HepG2 (cell line): ENCODE results near the gene HELZ. TPM values are rescaled to one million over a fixed set of nuclear protein-coding genes. Genes with fewer than 3 reads are reported as not detected.

ENCODE experiments used
- ARID3A ChIP-seq: IDR thresholded peaks from 2 replicates; pipeline ENCODE4 v1.6.1; 2012; ENCODE audit warnings: low read depth, low read length, improper control_type of control experiment
- ELF4 ChIP-seq: sonication (generic); formaldehyde crosslinking; IDR thresholded peaks from 2 replicates; pipeline ENCODE4 v1.5.0; 2020; ENCODE audit warnings: missing genetic modification reagents, mild to moderate bottlenecking, moderate library complexity, borderline replicate concordance
- HNF1B ChIP-seq: sonication (generic); formaldehyde crosslinking; IDR thresholded peaks from 2 replicates; pipeline ENCODE4 v1.5.1; 2020; ENCODE audit warnings: mild to moderate bottlenecking, moderate library complexity, missing genetic modification reagents
- HNRNPK ChIP-seq: fragments of 200-400 bp; formaldehyde crosslinking; IDR thresholded peaks from 2 replicates; pipeline ENCODE4 v1.6.1; 2018; ENCODE audit warnings: low read length, low read depth, moderate library complexity, mild to moderate bottlenecking; ENCODE audit not compliant: poor library complexity, severe bottlenecking
- KLF11 ChIP-seq: IDR thresholded peaks from 2 replicates; pipeline ENCODE4 v1.6.1; 2016; ENCODE audit warnings: missing compliant biosample characterization
- NCOA5 ChIP-seq: sonication (generic); formaldehyde crosslinking; IDR thresholded peaks from 2 replicates; pipeline ENCODE4 v1.4.0; 2020; ENCODE audit warnings: missing genetic modification reagents
- NPAS2 ChIP-seq: sonication (generic); formaldehyde crosslinking; IDR thresholded peaks from 2 replicates; pipeline ENCODE4 v1.8.0; 2022; ENCODE audit warnings: mild to moderate bottlenecking, missing genetic modification reagents, borderline replicate concordance
- PAXIP1 ChIP-seq: sonication (generic); formaldehyde crosslinking; conservative IDR thresholded peaks from 2 replicates; pipeline ENCODE4 v1.4.0; 2020; ENCODE audit warnings: mild to moderate bottlenecking, missing genetic modification reagents, moderate library complexity
- PHF8 ChIP-seq: sonication (generic); formaldehyde crosslinking; IDR thresholded peaks from 2 replicates; pipeline ENCODE4 v1.5.0; 2020; ENCODE audit warnings: missing genetic modification reagents
- PLRG1 ChIP-seq: fragments of 450-650 bp; conservative IDR thresholded peaks from 2 replicates; pipeline ENCODE4 v1.6.1; 2016
- YY1 ChIP-seq: IDR thresholded peaks from 2 replicates; pipeline ENCODE4 v1.6.1; 2011; ENCODE audit warnings: low read length, low read depth, moderate library complexity, mild to moderate bottlenecking; ENCODE audit not compliant: insufficient read depth, insufficient replicate concordance
- ZGPAT ChIP-seq: IDR thresholded peaks from 2 replicates; pipeline ENCODE4 v1.6.1; 2016; ENCODE audit warnings: mild to moderate bottlenecking
- ZNF343 ChIP-seq: sonication (generic); formaldehyde crosslinking; IDR thresholded peaks from 2 replicates; pipeline ENCODE4 v1.4.0; 2020; ENCODE audit warnings: mild to moderate bottlenecking, missing genetic modification reagents
- ZNF451 ChIP-seq: sonication (generic); formaldehyde crosslinking; IDR thresholded peaks from 2 replicates; pipeline ENCODE4 v1.5.0; 2020; ENCODE audit warnings: mild to moderate bottlenecking, missing genetic modification reagents
- ZNF468 ChIP-seq: sonication (generic); formaldehyde crosslinking; IDR thresholded peaks from 2 replicates; pipeline ENCODE4 v1.8.0; 2022; ENCODE audit warnings: mild to moderate bottlenecking, moderate library complexity, missing genetic modification reagents
- ZNF501 ChIP-seq: sonication (generic); formaldehyde crosslinking; IDR thresholded peaks from 2 replicates; pipeline ENCODE4 v1.5.1; 2020; ENCODE audit warnings: mild to moderate bottlenecking, moderate library complexity, missing genetic modification reagents
- polyA plus RNA-seq, 8 experiments: library from polyadenylated mRNA; depleted of rRNA in 3 of 8; stranded (reverse) in 7 of 8; unstranded in 1 of 8; fragments of >200 nt; fragmentation: Illumina TruSeq in 4 of 8; extraction: Trizol in 4 of 8; gene quantifications; 2 replicates each; pipeline versions ENCODE4 v1.2.1 to v1.2.3, GENCODE V29; 2011 to 2016; ENCODE audit warnings: low read depth in 4 of 8, missing spikeins in 1 of 8, mixed read lengths in 1 of 8; ENCODE audit not compliant: insufficient read depth in 1 of 8
- total RNA-seq, 5 experiments: library from RNA; depleted of rRNA; stranded (reverse); fragments of >200 nt; fragmentation: Illumina TruSeq; extraction: Trizol; gene quantifications; 2 replicates each; pipeline ENCODE4 v1.2.3, GENCODE V29; 2016; ENCODE audit warnings: low read depth in 1 of 5

Gene HELZ
- total and polyA plus RNA-seq, 2 of the 13 experiments (the other 11 are each of a cell fraction or from before 2014, with no cell fraction given): 35.3 to 52.4 TPM

GRCh38 chr17:67244431-67245072 lies 444 bp downstream of the HELZ start (continued):
- no peak for TF ChIP-seq ARID3A
- TF ChIP-seq ZNF343 (CRISPR knock-in tag): no peak
- peak; percentile 9; the same call in 1 of the 2 replicates for TF ChIP-seq KLF11 (CRISPR knock-in tag)
- 0 out of 2 replicates have a peak, but pooled peaks have one; percentile 28 for TF ChIP-seq ELF4
- TF ChIP-seq NPAS2: 0 out of 2 replicates have a peak, but pooled peaks have one; percentile 27
- peak; percentile 24 for TF ChIP-seq PAXIP1 (CRISPR knock-in tag)
- TF ChIP-seq ZNF451 (CRISPR knock-in tag): no peak
- TF ChIP-seq HNF1B: peak; percentile 52; the same call in 1 of the 2 replicates
- TF ChIP-seq ZNF468 (CRISPR knock-in tag): 0 out of 2 replicates have a peak, but pooled peaks have one; percentile 52
- TF ChIP-seq ZGPAT (CRISPR knock-in tag): no peak
- no peak for TF ChIP-seq NCOA5 (CRISPR knock-in tag)
- TF ChIP-seq ZNF501 (CRISPR knock-in tag): no peak
- TF ChIP-seq PLRG1: no peak
- 0 out of 2 replicates have a peak, but pooled peaks have one; percentile 13 for TF ChIP-seq PHF8 (CRISPR knock-in tag)
- peak; percentile 68 for TF ChIP-seq HNRNPK
- no peak for TF ChIP-seq YY1
